H1 (cell line): ENCODE results near the gene MYH7B. TPM values are rescaled to one million over a fixed set of nuclear protein-coding genes. Genes with fewer than 3 reads are reported as not detected.

ENCODE experiments used
- CTCF ChIA-PET: fragments of 300-600 bp; sonication (Branson Sonifier 250); formaldehyde crosslinking; loops from one replicate; lab custom pipeline; 2021; ENCODE audit not compliant: partially characterized antibody; lab: Charles Lee
- POLR2A ChIA-PET: fragments of 300-600 bp; sonication (Branson Sonifier 250); formaldehyde crosslinking; loops from one replicate; lab custom pipeline; 2021; ENCODE audit warnings: inconsistent platforms; ENCODE audit not compliant: partially characterized antibody; lab: Charles Lee
- DNase-seq, 2 experiments: peaks; one replicate each; pipeline versions ENCODE4 v3.0.0 to v3.0.0-alpha.2; 2010 to 2022; ENCODE audit warnings: low spot score in 2 of 2, low read depth in 1 of 2, mixed read lengths in 1 of 2
- FAIRE-seq: peaks from 2 replicates; lab custom pipeline; 2011; peaks lifted over from hg19 to GRCh38; lab: Jason Lieb, UNC
- H2AFZ ChIP-seq: 2 replicates; pipeline ENCODE4 v1.8.1; 2012; ENCODE audit warnings: low read length, inconsistent platforms
- H2AK5ac ChIP-seq: 2 replicates; pipeline ENCODE4 v1.6.1; 2013; ENCODE audit warnings: low read depth, low read length
- H2BK120ac ChIP-seq: replicated peaks from 2 replicates; pipeline ENCODE3; 2013; ENCODE audit warnings: low read depth, low read length, inconsistent platforms
- H2BK12ac ChIP-seq: 2 replicates; pipeline ENCODE4 v1.6.1; 2013; ENCODE audit warnings: low read depth, low read length
- H2BK15ac ChIP-seq: 2 replicates; pipeline ENCODE4 v1.6.1; 2013; ENCODE audit warnings: low read length
- H2BK20ac ChIP-seq: 2 replicates; pipeline ENCODE4 v1.6.1; 2013; ENCODE audit warnings: low read length
- H2BK5ac ChIP-seq: 2 replicates; pipeline ENCODE4 v1.6.1; 2013; ENCODE audit warnings: low read depth, low read length
- H3K14ac ChIP-seq: 2 replicates; pipeline ENCODE4 v1.6.1; 2013; ENCODE audit warnings: inconsistent platforms; ENCODE audit not compliant: insufficient read length
- H3K18ac ChIP-seq: 2 replicates; pipeline ENCODE4 v1.6.1; 2013; ENCODE audit warnings: low read length; ENCODE audit errors: extremely low read depth
- H3K23ac ChIP-seq: 2 replicates; pipeline ENCODE4 v1.6.1; 2013; ENCODE audit warnings: inconsistent platforms; ENCODE audit not compliant: insufficient read length
- H3K23me2 ChIP-seq: 2 replicates; pipeline ENCODE4 v1.6.1; 2013; ENCODE audit warnings: low read depth, low read length
- H3K27ac ChIP-seq: 2 replicates; pipeline ENCODE4 v1.6.1; 2011; ENCODE audit warnings: low read depth, low read length, inconsistent platforms
- H3K27me3 ChIP-seq, 4 experiments: replicated peaks in 1 of 4; 1 replicate in 1 of 4; 2 replicates in 3 of 4; pipeline versions ENCODE4 v1.6.1 to v1.8.1; 2011 to 2013; ENCODE audit warnings: low read length in 3 of 4, mild to moderate bottlenecking in 3 of 4, inconsistent platforms in 2 of 4, mixed read lengths in 2 of 4, moderate library complexity in 1 of 4; ENCODE audit not compliant: control insufficient read depth in 3 of 4, insufficient read depth in 3 of 4; ENCODE audit errors: extremely low read depth in 1 of 4
- H3K36me3 ChIP-seq, 4 experiments: 2 replicates each; pipeline versions ENCODE4 v1.6.1 to v1.8.1; 2011 to 2013; ENCODE audit warnings: mild to moderate bottlenecking in 4 of 4, low read length in 3 of 4, moderate library complexity in 2 of 4, control low read depth in 1 of 4, inconsistent platforms in 1 of 4; ENCODE audit not compliant: insufficient read depth in 4 of 4, control insufficient read depth in 2 of 4
- H3K4ac ChIP-seq: replicated peaks from 2 replicates; pipeline ENCODE3; 2013; ENCODE audit warnings: low read length, low read depth, mixed read lengths, inconsistent platforms; ENCODE audit not compliant: insufficient read length
- H3K4me1 ChIP-seq, 4 experiments: replicated peaks in 1 of 4; 1 replicate in 1 of 4; 2 replicates in 3 of 4; pipeline versions ENCODE4 v1.6.1 to v1.8.1; 2011 to 2013; ENCODE audit warnings: low read length in 3 of 4, inconsistent platforms in 2 of 4, mixed read lengths in 1 of 4; ENCODE audit not compliant: insufficient read depth in 4 of 4, control insufficient read depth in 3 of 4
- H3K4me2 ChIP-seq, 2 experiments: 2 replicates each; pipeline versions ENCODE4 v1.6.1 to v1.8.1; 2011 to 2013; ENCODE audit warnings: low read depth in 2 of 2, low read length in 2 of 2, control low read depth in 1 of 2, inconsistent platforms in 1 of 2, mild to moderate bottlenecking in 1 of 2; ENCODE audit not compliant: insufficient read depth in 1 of 2
- H3K4me3 ChIP-seq, 4 experiments: fragments of 200-600, 300-600 bp in 1 of 4; sonication (generic), shearing (Covaris generic), sonication (Bioruptor Twin) in 1 of 4; 2 replicates each; pipeline versions ENCODE4 v1.5.1 to v1.8.1; 2011 to 2016; ENCODE audit warnings: low read length in 4 of 4, low read depth in 3 of 4, control low read depth in 2 of 4, inconsistent platforms in 2 of 4, mild to moderate bottlenecking in 2 of 4, mixed read lengths in 1 of 4, moderate library complexity in 1 of 4; ENCODE audit not compliant: insufficient read depth in 2 of 4; ENCODE audit errors: extremely low read depth in 1 of 4
- H3K56ac ChIP-seq: replicated peaks from 2 replicates; pipeline ENCODE3; 2013; ENCODE audit warnings: low read depth, mild to moderate bottlenecking, mixed read lengths, low read length, inconsistent platforms; ENCODE audit not compliant: insufficient read length
- H3K79me1 ChIP-seq: 2 replicates; pipeline ENCODE4 v1.6.1; 2013; ENCODE audit warnings: low read depth, low read length, control low read depth
- H3K79me2 ChIP-seq, 2 experiments: 2 replicates each; pipeline versions ENCODE4 v1.6.1 to v1.8.1; 2012 to 2013; ENCODE audit warnings: low read length in 2 of 2, mild to moderate bottlenecking in 2 of 2, inconsistent platforms in 1 of 2; ENCODE audit not compliant: insufficient read depth in 2 of 2, control insufficient read depth in 1 of 2
- H3K9ac ChIP-seq, 4 experiments: replicated peaks in 1 of 4; 1 replicate in 1 of 4; 2 replicates in 3 of 4; pipeline versions ENCODE4 v1.6.1 to v1.8.1; 2011 to 2013; ENCODE audit warnings: low read depth in 3 of 4, low read length in 3 of 4, control low read depth in 2 of 4, mild to moderate bottlenecking in 2 of 4, moderate library complexity in 2 of 4, inconsistent platforms in 1 of 4; ENCODE audit errors: extremely low read depth in 1 of 4
- H3K9me3 ChIP-seq, 2 experiments: 2 replicates each; pipeline versions ENCODE4 v1.6.1 to v1.8.1; 2012 to 2013; ENCODE audit warnings: mild to moderate bottlenecking in 2 of 2, moderate library complexity in 2 of 2, control low read depth in 1 of 2, inconsistent platforms in 1 of 2, low read depth in 1 of 2, low read length in 1 of 2, mixed read lengths in 1 of 2; ENCODE audit not compliant: insufficient read depth in 2 of 2
- H4K20me1 ChIP-seq, 2 experiments: replicated peaks in 1 of 2; 2 replicates each; pipeline versions ENCODE3 to v1.8.1; 2011 to 2013; ENCODE audit warnings: inconsistent platforms in 2 of 2, low read length in 2 of 2, mild to moderate bottlenecking in 1 of 2; ENCODE audit not compliant: insufficient read depth in 2 of 2, control insufficient read depth in 1 of 2
- H4K5ac ChIP-seq: 2 replicates; pipeline ENCODE4 v1.6.1; 2013; ENCODE audit warnings: low read length, low read depth, mixed read lengths, inconsistent platforms; ENCODE audit not compliant: insufficient read length
- H4K8ac ChIP-seq: 2 replicates; pipeline ENCODE4 v1.8.0; 2013; ENCODE audit warnings: mild to moderate bottlenecking, moderate library complexity, low read length, inconsistent platforms; ENCODE audit not compliant: insufficient read depth; ENCODE audit errors: extremely low read depth
- H4K91ac ChIP-seq: replicated peaks from 2 replicates; pipeline ENCODE3; 2013; ENCODE audit warnings: low read length, mixed read lengths, inconsistent platforms; ENCODE audit not compliant: insufficient read length
- ATF3 ChIP-seq: IDR thresholded peaks from 2 replicates; pipeline ENCODE4 v1.6.1; 2011; ENCODE audit warnings: low read depth, mild to moderate bottlenecking, low read length; ENCODE audit not compliant: insufficient read depth
- CBX8 ChIP-seq: fragments of 300-800, 300-1000 bp; sonication (generic); IDR thresholded peaks from 2 replicates; pipeline ENCODE4 v1.7.1; 2016; ENCODE audit warnings: low read depth, low read length, borderline replicate concordance
- EP300 ChIP-seq, 2 experiments: IDR thresholded peaks; 1 replicate in 1 of 2; 2 replicates in 1 of 2; pipeline ENCODE4 v1.6.1; 2011 to 2012; ENCODE audit warnings: low read depth in 2 of 2, low read length in 2 of 2, mild to moderate bottlenecking in 2 of 2, borderline replicate concordance in 1 of 2, inconsistent platforms in 1 of 2, moderate library complexity in 1 of 2
- EZH2 ChIP-seq: fragments of 200-600 bp; sonication (generic); IDR thresholded peaks from 2 replicates; pipeline ENCODE4 v1.7.1; 2012; ENCODE audit warnings: low read depth, mild to moderate bottlenecking, moderate library complexity, low read length, inconsistent platforms; ENCODE audit not compliant: severe bottlenecking
- GABPA ChIP-seq: IDR thresholded peaks from 2 replicates; pipeline ENCODE4 v1.6.1; 2011; ENCODE audit warnings: mild to moderate bottlenecking, low read length, moderate library complexity, borderline replicate concordance; ENCODE audit not compliant: insufficient read depth
- HDAC6 ChIP-seq: IDR thresholded peaks from one replicate; pipeline ENCODE4 v1.7.1; 2012; ENCODE audit warnings: low read depth, mild to moderate bottlenecking, inconsistent platforms, low read length, moderate library complexity
- MAFK ChIP-seq: IDR thresholded peaks from 2 replicates; pipeline ENCODE4 v1.6.1; 2012; ENCODE audit warnings: low read depth, mild to moderate bottlenecking, improper control_type of control experiment, low read length
- SP2 ChIP-seq: IDR thresholded peaks from 2 replicates; pipeline ENCODE4 v1.6.1; 2012; ENCODE audit warnings: mild to moderate bottlenecking, low read length, inconsistent platforms
- TAF7 ChIP-seq: optimal IDR thresholded peaks from 2 replicates; pipeline ENCODE3; 2011; ENCODE audit warnings: low read depth, mild to moderate bottlenecking, inconsistent platforms, low read length, moderate library complexity, borderline replicate concordance
- USF2 ChIP-seq: IDR thresholded peaks from 2 replicates; pipeline ENCODE4 v1.6.1; 2011; ENCODE audit warnings: low read length, improper control_type of control experiment
- WGBS, 2 experiments: shearing (Covaris generic) in 1 of 2; methylation state at CpG; one replicate each; pipeline versions ENCODE4 v1.1.6 to v1.1.7; 2013 to 2015; ENCODE audit warnings: low lambda C conversion rate in 2 of 2, mixed read lengths in 2 of 2, inconsistent platforms in 1 of 2, low coverage in 1 of 2, missing lambda C conversion rate in 1 of 2; ENCODE audit not compliant: insufficient replicate concordance in 2 of 2, insufficient coverage in 1 of 2, insufficient read length in 1 of 2; ENCODE audit errors: extremely low coverage in 1 of 2, missing lambda C conversion rate in 1 of 2; 5-methylcytosine and 5-hydroxymethylcytosine counted together
- polyA plus RNA-seq, 7 experiments: library from polyadenylated mRNA; depleted of rRNA in 3 of 7; stranded (reverse) in 5 of 7; unstranded in 2 of 7; fragments of >200 nt in 5 of 7; fragments of 200-250 nt in 2 of 7; gene quantifications; 1 replicate in 5 of 7; 2 replicates in 1 of 7; 4 replicates in 1 of 7; pipeline versions ENCODE4 v1.2.1 to v1.2.3, GENCODE V29; 2011 to 2013; ENCODE audit warnings: missing spikeins in 2 of 7, mixed read lengths in 2 of 7
- total RNA-seq: library from RNA; stranded (reverse); fragmentation: NEBNext Ultra II Directional; extraction: Animal tissue kit (Norgen Biotek cat#: 25700); gene quantifications from 2 replicates; pipeline ENCODE4 v1.2.1, GENCODE V29; 2021

The MYH7B gene
- total and polyA plus RNA-seq, 2 of the 8 experiments (the other 6 are each of a cell fraction or from before 2014, with no cell fraction given) = 0.15 to 0.30 TPM

- Histone ChIP-seq H2BK120ac (no peak overlapping the region), H3K56ac (no peak overlapping the region), H2AFZ (no peak overlapping the region), H3K23me2 (no peaks in the 10 kb centered on the region), H4K20me1 (peaks cover 2 to 6% of the 10 kb centered on the region in 2 experiments), H3K4me3 (no peak overlapping the region), H3K14ac (no peak overlapping the region), H3K4me2 (no peak overlapping the region), H4K91ac (no peak overlapping the region), H4K5ac (no peak overlapping the region), H3K79me1 (no peaks in the 10 kb centered on the region; the same call in 1 of the 2 replicates), H2BK12ac (no peak overlapping the region), H3K23ac (no peak overlapping the region), H2BK15ac (no peak overlapping the region), H3K9ac (no peak overlapping the region), H2AK5ac (no peak overlapping the region), H3K9me3 (no peaks in the 10 kb centered on the region), H4K8ac (peak overlapping the region; percentile 40; the same call in 1 of the 2 replicates), H3K27ac (0 out of 2 replicates have a peak overlapping the region, but pooled peaks have one; percentile 2), H3K18ac (no peak overlapping the region), H2BK5ac (no peak overlapping the region), H3K79me2 (no peaks in the 10 kb centered on the region), H3K36me3 (peaks cover 19 to 83% (median 61%) of the 10 kb centered on the region in 4 experiments), H3K4ac (peak overlapping the region; percentile 50), H3K27me3 (no peaks in the 10 kb centered on the region), H2BK20ac (no peak overlapping the region), H3K4me1 (peaks cover 0 to 2% (median 0%) of the 10 kb centered on the region in 4 experiments; a peak in 2 of 7 replicates)
- WGBS, 2 experiments = 92% methylated on average over 20 of the region's 20 CpGs; no CpG with 5 or more reads in 1 of the 2 experiments
- ChIA-PET CTCF (interaction anchor here (1.4 to 1.9 kb wide), 2 partner anchors 21 to 39 kb away, joined by 4 to 5 read pairs; no protein-coding TSS in a partner anchor), POLR2A (interaction anchor here (1.4 kb wide), 1 partner anchor 8 kb away, joined by 3 read pairs; no protein-coding TSS in a partner anchor)
- DNase-seq (no peak), FAIRE-seq (no peak)
- TF ChIP-seq EZH2 (no peak), ATF3 (no peak), EP300 (IDR thresholded peaks at IDR 0.05; ENCODE audit: borderline replicate concordance in 1 of 2, low read depth in 2 of 2, low read length in 2 of 2) (no peak), CBX8 (no peak), MAFK (no peak), HDAC6 (no peak), GABPA (no peak), USF2 (no peak), TAF7 (no peak), SP2 (no peak)
Observed at GRCh38 chr20:35004749-35005462, 49.2 kb downstream of the MYH7B start.
